H1 (cell line): ENCODE data around the gene IP6K1. TPM values are rescaled to one million over a fixed set of nuclear protein-coding genes. Genes with fewer than 3 reads are reported as not detected.

Experiments used
- CTCF ChIA-PET: fragments of 300-600 bp; sonication (Branson Sonifier 250); formaldehyde crosslinking; loops from one replicate; lab custom pipeline; 2021; ENCODE audit not compliant: partially characterized antibody; lab: Charles Lee
- POLR2A ChIA-PET: fragments of 300-600 bp; sonication (Branson Sonifier 250); formaldehyde crosslinking; loops from one replicate; lab custom pipeline; 2021; ENCODE audit warnings: inconsistent platforms; ENCODE audit not compliant: partially characterized antibody; lab: Charles Lee
- DNase-seq, 2 experiments: peaks; one replicate each; pipeline versions ENCODE4 v3.0.0 to v3.0.0-alpha.2; 2010 to 2022; ENCODE audit warnings: low spot score in 2 of 2, low read depth in 1 of 2, mixed read lengths in 1 of 2
- FAIRE-seq: peaks from 2 replicates; lab custom pipeline; 2011; peaks lifted over from hg19 to GRCh38; lab: Jason Lieb, UNC
- H2AFZ ChIP-seq: 2 replicates; pipeline ENCODE4 v1.8.1; 2012; ENCODE audit warnings: low read length, inconsistent platforms
- H2AK5ac ChIP-seq: 2 replicates; pipeline ENCODE4 v1.6.1; 2013; ENCODE audit warnings: low read depth, low read length
- H2BK120ac ChIP-seq: replicated peaks from 2 replicates; pipeline ENCODE3; 2013; ENCODE audit warnings: low read depth, low read length, inconsistent platforms
- H2BK12ac ChIP-seq: 2 replicates; pipeline ENCODE4 v1.6.1; 2013; ENCODE audit warnings: low read depth, low read length
- H2BK15ac ChIP-seq: 2 replicates; pipeline ENCODE4 v1.6.1; 2013; ENCODE audit warnings: low read length
- H2BK20ac ChIP-seq: 2 replicates; pipeline ENCODE4 v1.6.1; 2013; ENCODE audit warnings: low read length
- H2BK5ac ChIP-seq: 2 replicates; pipeline ENCODE4 v1.6.1; 2013; ENCODE audit warnings: low read depth, low read length
- H3K14ac ChIP-seq: 2 replicates; pipeline ENCODE4 v1.6.1; 2013; ENCODE audit warnings: inconsistent platforms; ENCODE audit not compliant: insufficient read length
- H3K18ac ChIP-seq: 2 replicates; pipeline ENCODE4 v1.6.1; 2013; ENCODE audit warnings: low read length; ENCODE audit errors: extremely low read depth
- H3K23ac ChIP-seq: 2 replicates; pipeline ENCODE4 v1.6.1; 2013; ENCODE audit warnings: inconsistent platforms; ENCODE audit not compliant: insufficient read length
- H3K23me2 ChIP-seq: 2 replicates; pipeline ENCODE4 v1.6.1; 2013; ENCODE audit warnings: low read depth, low read length
- H3K27ac ChIP-seq: 2 replicates; pipeline ENCODE4 v1.6.1; 2011; ENCODE audit warnings: low read depth, low read length, inconsistent platforms
- H3K27me3 ChIP-seq, 4 experiments: replicated peaks in 1 of 4; 1 replicate in 1 of 4; 2 replicates in 3 of 4; pipeline versions ENCODE4 v1.6.1 to v1.8.1; 2011 to 2013; ENCODE audit warnings: low read length in 3 of 4, mild to moderate bottlenecking in 3 of 4, inconsistent platforms in 2 of 4, mixed read lengths in 2 of 4, moderate library complexity in 1 of 4; ENCODE audit not compliant: control insufficient read depth in 3 of 4, insufficient read depth in 3 of 4; ENCODE audit errors: extremely low read depth in 1 of 4
- H3K36me3 ChIP-seq, 4 experiments: 2 replicates each; pipeline versions ENCODE4 v1.6.1 to v1.8.1; 2011 to 2013; ENCODE audit warnings: mild to moderate bottlenecking in 4 of 4, low read length in 3 of 4, moderate library complexity in 2 of 4, control low read depth in 1 of 4, inconsistent platforms in 1 of 4; ENCODE audit not compliant: insufficient read depth in 4 of 4, control insufficient read depth in 2 of 4
- H3K4ac ChIP-seq: replicated peaks from 2 replicates; pipeline ENCODE3; 2013; ENCODE audit warnings: low read length, low read depth, mixed read lengths, inconsistent platforms; ENCODE audit not compliant: insufficient read length
- H3K4me1 ChIP-seq, 4 experiments: replicated peaks in 1 of 4; 1 replicate in 1 of 4; 2 replicates in 3 of 4; pipeline versions ENCODE4 v1.6.1 to v1.8.1; 2011 to 2013; ENCODE audit warnings: low read length in 3 of 4, inconsistent platforms in 2 of 4, mixed read lengths in 1 of 4; ENCODE audit not compliant: insufficient read depth in 4 of 4, control insufficient read depth in 3 of 4
- H3K4me2 ChIP-seq, 2 experiments: 2 replicates each; pipeline versions ENCODE4 v1.6.1 to v1.8.1; 2011 to 2013; ENCODE audit warnings: low read depth in 2 of 2, low read length in 2 of 2, control low read depth in 1 of 2, inconsistent platforms in 1 of 2, mild to moderate bottlenecking in 1 of 2; ENCODE audit not compliant: insufficient read depth in 1 of 2
- H3K4me3 ChIP-seq, 4 experiments: fragments of 200-600, 300-600 bp in 1 of 4; sonication (generic), shearing (Covaris generic), sonication (Bioruptor Twin) in 1 of 4; 2 replicates each; pipeline versions ENCODE4 v1.5.1 to v1.8.1; 2011 to 2016; ENCODE audit warnings: low read length in 4 of 4, low read depth in 3 of 4, control low read depth in 2 of 4, inconsistent platforms in 2 of 4, mild to moderate bottlenecking in 2 of 4, mixed read lengths in 1 of 4, moderate library complexity in 1 of 4; ENCODE audit not compliant: insufficient read depth in 2 of 4; ENCODE audit errors: extremely low read depth in 1 of 4
- H3K56ac ChIP-seq: replicated peaks from 2 replicates; pipeline ENCODE3; 2013; ENCODE audit warnings: low read depth, mild to moderate bottlenecking, mixed read lengths, low read length, inconsistent platforms; ENCODE audit not compliant: insufficient read length
- H3K79me1 ChIP-seq: 2 replicates; pipeline ENCODE4 v1.6.1; 2013; ENCODE audit warnings: low read depth, low read length, control low read depth
- H3K79me2 ChIP-seq, 2 experiments: 2 replicates each; pipeline versions ENCODE4 v1.6.1 to v1.8.1; 2012 to 2013; ENCODE audit warnings: low read length in 2 of 2, mild to moderate bottlenecking in 2 of 2, inconsistent platforms in 1 of 2; ENCODE audit not compliant: insufficient read depth in 2 of 2, control insufficient read depth in 1 of 2
- H3K9ac ChIP-seq, 4 experiments: replicated peaks in 1 of 4; 1 replicate in 1 of 4; 2 replicates in 3 of 4; pipeline versions ENCODE4 v1.6.1 to v1.8.1; 2011 to 2013; ENCODE audit warnings: low read depth in 3 of 4, low read length in 3 of 4, control low read depth in 2 of 4, mild to moderate bottlenecking in 2 of 4, moderate library complexity in 2 of 4, inconsistent platforms in 1 of 4; ENCODE audit errors: extremely low read depth in 1 of 4
- H3K9me3 ChIP-seq, 2 experiments: 2 replicates each; pipeline versions ENCODE4 v1.6.1 to v1.8.1; 2012 to 2013; ENCODE audit warnings: mild to moderate bottlenecking in 2 of 2, moderate library complexity in 2 of 2, control low read depth in 1 of 2, inconsistent platforms in 1 of 2, low read depth in 1 of 2, low read length in 1 of 2, mixed read lengths in 1 of 2; ENCODE audit not compliant: insufficient read depth in 2 of 2
- H4K20me1 ChIP-seq, 2 experiments: replicated peaks in 1 of 2; 2 replicates each; pipeline versions ENCODE3 to v1.8.1; 2011 to 2013; ENCODE audit warnings: inconsistent platforms in 2 of 2, low read length in 2 of 2, mild to moderate bottlenecking in 1 of 2; ENCODE audit not compliant: insufficient read depth in 2 of 2, control insufficient read depth in 1 of 2
- H4K5ac ChIP-seq: 2 replicates; pipeline ENCODE4 v1.6.1; 2013; ENCODE audit warnings: low read length, low read depth, mixed read lengths, inconsistent platforms; ENCODE audit not compliant: insufficient read length
- H4K8ac ChIP-seq: 2 replicates; pipeline ENCODE4 v1.8.0; 2013; ENCODE audit warnings: mild to moderate bottlenecking, moderate library complexity, low read length, inconsistent platforms; ENCODE audit not compliant: insufficient read depth; ENCODE audit errors: extremely low read depth
- H4K91ac ChIP-seq: replicated peaks from 2 replicates; pipeline ENCODE3; 2013; ENCODE audit warnings: low read length, mixed read lengths, inconsistent platforms; ENCODE audit not compliant: insufficient read length
- EP300 ChIP-seq, 2 experiments: IDR thresholded peaks; 1 replicate in 1 of 2; 2 replicates in 1 of 2; pipeline ENCODE4 v1.6.1; 2011 to 2012; ENCODE audit warnings: low read depth in 2 of 2, low read length in 2 of 2, mild to moderate bottlenecking in 2 of 2, borderline replicate concordance in 1 of 2, inconsistent platforms in 1 of 2, moderate library complexity in 1 of 2
- GTF2F1 ChIP-seq: IDR thresholded peaks from 2 replicates; pipeline ENCODE4 v1.6.1; 2012; ENCODE audit warnings: low read depth, low read length, improper control_type of control experiment, borderline replicate concordance
- RAD21 ChIP-seq, 2 experiments: IDR thresholded peaks in 1 of 2; conservative IDR thresholded peaks in 1 of 2; 2 replicates each; pipeline ENCODE4 v1.6.1; 2011; ENCODE audit warnings: low read depth in 2 of 2, low read length in 2 of 2, improper control_type of control experiment in 1 of 2, inconsistent platforms in 1 of 2, mild to moderate bottlenecking in 1 of 2, moderate library complexity in 1 of 2
- SRF ChIP-seq: IDR thresholded peaks from 2 replicates; pipeline ENCODE4 v1.6.1; 2011; ENCODE audit warnings: mild to moderate bottlenecking, low read depth, low read length, moderate library complexity
- WGBS, 2 experiments: shearing (Covaris generic) in 1 of 2; methylation state at CpG; one replicate each; pipeline versions ENCODE4 v1.1.6 to v1.1.7; 2013 to 2015; ENCODE audit warnings: low lambda C conversion rate in 2 of 2, mixed read lengths in 2 of 2, inconsistent platforms in 1 of 2, low coverage in 1 of 2, missing lambda C conversion rate in 1 of 2; ENCODE audit not compliant: insufficient replicate concordance in 2 of 2, insufficient coverage in 1 of 2, insufficient read length in 1 of 2; ENCODE audit errors: extremely low coverage in 1 of 2, missing lambda C conversion rate in 1 of 2; 5-methylcytosine and 5-hydroxymethylcytosine counted together
- polyA plus RNA-seq, 7 experiments: library from polyadenylated mRNA; depleted of rRNA in 3 of 7; stranded (reverse) in 5 of 7; unstranded in 2 of 7; fragments of >200 nt in 5 of 7; fragments of 200-250 nt in 2 of 7; gene quantifications; 1 replicate in 5 of 7; 2 replicates in 1 of 7; 4 replicates in 1 of 7; pipeline versions ENCODE4 v1.2.1 to v1.2.3, GENCODE V29; 2011 to 2013; ENCODE audit warnings: missing spikeins in 2 of 7, mixed read lengths in 2 of 7
- total RNA-seq: library from RNA; stranded (reverse); fragmentation: NEBNext Ultra II Directional; extraction: Animal tissue kit (Norgen Biotek cat#: 25700); gene quantifications from 2 replicates; pipeline ENCODE4 v1.2.1, GENCODE V29; 2021

The IP6K1 gene
- total and polyA plus RNA-seq, 2 of the 8 experiments (the other 6 are each of a cell fraction or from before 2014, with no cell fraction given), result 31.5 to 35.2 TPM

DNA sequence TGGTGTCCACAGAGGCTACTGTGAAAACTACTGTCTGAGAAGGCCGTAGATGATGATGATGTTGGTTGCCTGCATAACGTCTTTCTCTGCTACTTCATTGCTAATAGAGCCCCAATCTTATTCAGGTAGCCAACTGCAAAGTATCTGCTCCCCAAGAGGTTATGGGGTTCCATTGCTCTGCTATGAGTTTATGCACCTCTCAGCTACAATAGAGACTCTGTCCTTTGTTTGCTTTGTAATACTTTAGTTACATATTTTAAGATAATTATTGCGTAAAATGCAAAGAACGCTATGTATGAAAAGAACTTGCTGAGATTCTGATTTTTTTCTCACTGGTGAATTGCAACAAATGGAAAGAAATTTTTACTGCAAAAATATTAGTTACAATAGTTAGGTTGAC, 34.8 kb downstream of the IP6K1 start:
- POLR2A ChIA-PET, result no interaction called here
- Histone ChIP-seq H3K4ac (no peak overlapping the region), H2BK12ac (no peak overlapping the region), H3K14ac (no peak overlapping the region), H2AFZ (no peak overlapping the region), H2AK5ac (no peak overlapping the region), H3K27me3 (no peaks in the 10 kb centered on the region), H3K23ac (no peak overlapping the region), H3K79me1 (0 out of 2 replicates have a peak, but pooled peaks cover 4% of the 10 kb centered on the region), H3K27ac (no peak overlapping the region), H4K8ac (no peak overlapping the region), H4K91ac (no peak overlapping the region), H3K9me3 (no peaks in the 10 kb centered on the region), H3K18ac (no peak overlapping the region), H3K4me1 (no peaks in the 10 kb centered on the region), H3K9ac (no peak overlapping the region), H2BK15ac (no peak overlapping the region), H3K23me2 (no peaks in the 10 kb centered on the region), H3K4me3 (no peak overlapping the region), H3K4me2 (no peak overlapping the region), H2BK20ac (no peak overlapping the region), H4K20me1 (peaks cover 2 to 11% of the 10 kb centered on the region in 2 experiments), H4K5ac (no peak overlapping the region), H3K79me2 (peaks cover 0 to 39% of the 10 kb centered on the region in 2 experiments; a peak in 3 of 4 replicates), H3K36me3 (peaks cover 0 to 6% (median 3%) of the 10 kb centered on the region in 4 experiments; a peak in 4 of 8 replicates), H3K56ac (no peak overlapping the region), H2BK120ac (no peak overlapping the region), H2BK5ac (no peak overlapping the region)
- FAIRE-seq, result no peak
- 96% methylated on average over 4 of the region's 4 CpGs; no CpG with 5 or more reads in 1 of the 2 experiments for WGBS, 2 experiments
- DNase-seq, result no peak
- TF ChIP-seq RAD21 (IDR thresholded peaks at IDR 0.05 in 1 of 2, conservative IDR thresholded peaks at IDR 0.05 in 1 of 2; ENCODE audit: low read depth in 2 of 2, low read length in 2 of 2) (no peak), GTF2F1 (no peak), EP300 (IDR thresholded peaks at IDR 0.05; ENCODE audit: borderline replicate concordance in 1 of 2, low read depth in 2 of 2, low read length in 2 of 2) (no peak), SRF (no peak)
- CTCF ChIA-PET, result interaction anchor here (1.9 kb wide), 1 partner anchor 160 kb away, joined by 3 read pairs; no protein-coding TSS in a partner anchor
